ENCODE data around the gene ZNF487.

DNA sequence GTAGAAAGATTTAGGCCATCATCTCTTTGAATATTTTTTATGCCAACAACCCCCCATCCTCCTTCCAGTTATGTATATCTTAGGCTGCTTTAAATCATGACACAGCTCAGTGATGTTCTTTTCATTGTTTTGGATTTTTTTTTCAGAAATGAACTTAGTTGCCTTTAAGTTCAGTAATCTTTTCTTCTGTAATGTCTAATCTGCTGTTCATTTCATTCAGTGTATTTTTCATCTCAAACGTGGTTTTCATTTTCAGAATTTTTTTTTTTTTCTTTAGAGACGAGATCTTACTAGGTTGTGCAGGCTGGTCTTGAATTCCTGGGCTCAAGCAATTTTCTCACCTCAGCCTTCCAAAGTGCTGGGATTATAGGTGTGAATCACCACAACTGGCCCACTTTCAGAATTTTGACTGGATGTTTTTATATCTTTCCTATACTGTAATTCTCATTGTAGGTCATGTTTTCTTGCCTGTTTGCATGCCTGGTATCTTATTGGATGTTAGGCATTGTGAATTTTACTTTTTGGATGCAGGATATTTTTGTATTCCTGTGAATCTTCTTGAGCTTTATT, 8.1 kb downstream of the ZNF487 start:
- TF ChIP-seq SMC3 (IDR thresholded peaks at IDR 0.05; ENCODE audit: low read depth, low read length): no peak
- TF ChIP-seq POLR2A (IDR thresholded peaks at IDR 0.05; ENCODE audit: low read depth, low read length): no peak

Data from IMR-90 (cell line).